RWPE1 (cell line): ENCODE measurements around the gene SCAMP2.

ENCODE experiments used
- CTCF ChIA-PET: fragments of 350-600 bp; sonication (Branson Sonifier 250); formaldehyde crosslinking; extraction: SDS; loops from one replicate; lab custom pipeline; 2021; lab: Yijun Ruan, JAX
- POLR2A ChIA-PET: fragments of 400-600 bp; formaldehyde crosslinking; extraction: SDS; loops from one replicate; lab custom pipeline; 2020; ENCODE audit warnings: antibody characterized with exemption; ENCODE audit not compliant: low non-redundant PET; lab: Yijun Ruan, JAX
- DNase-seq: peaks from one replicate; pipeline ENCODE4 v3.0.0; 2012; ENCODE audit warnings: low spot score
- H3K27ac ChIP-seq: fragments of 450-650 bp; 2 replicates; pipeline ENCODE4 v1.5.1; 2017
- CTCF ChIP-seq: fragments of 450-650 bp; conservative IDR thresholded peaks from 2 replicates; pipeline ENCODE4 v1.5.1; 2017; ENCODE audit warnings: low read depth, mild to moderate bottlenecking

SCAMP2 gene

GRCh38 chr15:74795966-74796625 is 77.1 kb downstream of the SCAMP2 start:
- H3K27ac ChIP-seq, result peak overlapping the region; percentile 93
- no peak for TF ChIP-seq CTCF
- no peak for DNase-seq
- CTCF ChIA-PET, result interaction anchor here (0.8 to 1.5 kb wide), 3 partner anchors 25 to 104 kb away, joined by 3 to 5 read pairs (median 3); no protein-coding TSS in a partner anchor
- POLR2A ChIA-PET, result interaction anchor here (0.6 kb wide), 1 partner anchor 13 kb away, joined by 4 read pairs; no protein-coding TSS in a partner anchor

- POLR2A ChIA-PET, result interaction anchor here (0.7 kb wide), 1 partner anchor 101 kb away, joined by 3 read pairs; no protein-coding TSS in a partner anchor
- no peak for TF ChIP-seq CTCF
- DNase-seq, result no peak
- peak overlapping the region; percentile 44 for H3K27ac ChIP-seq
- CTCF ChIA-PET, result interaction anchor here (0.5 to 2.6 kb wide), 2 partner anchors 24 to 237 kb away, joined by 3 to 12 read pairs; no protein-coding TSS in a partner anchor
Observed at GRCh38 chr15:74794970-74795349, 78.2 kb downstream of the SCAMP2 start.

DNA sequence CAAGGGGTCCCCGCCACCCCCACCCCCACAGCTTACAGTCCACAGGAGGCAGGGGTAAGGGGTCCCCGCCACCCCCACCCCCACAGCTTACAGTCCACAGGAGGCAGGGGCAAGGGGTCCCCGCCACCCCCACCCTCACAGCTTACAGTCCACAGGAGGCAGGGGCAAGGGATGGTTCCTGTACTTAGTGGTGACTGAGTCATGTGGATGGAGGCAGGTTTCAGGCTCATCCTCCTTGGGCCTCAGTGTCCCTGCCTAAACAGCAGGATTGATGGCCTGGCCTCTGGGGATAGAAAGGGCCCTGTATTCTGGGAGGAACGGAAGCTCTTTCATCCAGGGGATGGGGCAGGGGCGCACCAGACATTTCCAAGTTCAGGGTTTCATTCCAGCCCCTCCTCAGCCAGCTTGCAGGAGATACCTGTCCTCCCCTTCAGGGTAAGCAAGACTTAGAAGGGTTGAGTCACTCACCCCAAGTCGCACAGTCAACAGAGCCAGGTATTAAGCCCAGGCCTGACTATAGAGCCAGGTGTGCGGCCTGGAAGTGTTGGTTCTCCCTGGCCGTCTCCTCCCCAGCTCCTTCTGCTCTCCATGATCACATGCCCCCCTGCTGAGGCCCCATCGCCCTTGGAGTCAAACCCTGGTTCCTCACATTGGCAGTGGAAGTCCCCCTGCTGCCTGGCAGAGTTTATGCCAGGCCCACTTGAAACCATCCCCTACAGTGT is 78.8 kb downstream of the SCAMP2 start:
- POLR2A ChIA-PET, result interaction anchor here (0.7 kb wide), 1 partner anchor 102 kb away, joined by 3 read pairs; no protein-coding TSS in a partner anchor

More for the DNA sequence above, 78.8 kb downstream of the SCAMP2 start:
- DNase-seq, result no peak
- CTCF ChIA-PET, result interaction anchor here (0.5 to 2.6 kb wide), 4 partner anchors 13 to 237 kb away, joined by 3 to 12 read pairs (median 4); no protein-coding TSS in a partner anchor
- peak overlapping the region; percentile 44 for H3K27ac ChIP-seq
- no peak for TF ChIP-seq CTCF
